ENCODE results near the gene KANSL3. TPM values are rescaled to one million over a fixed set of nuclear protein-coding genes. Genes with fewer than 3 reads are reported as not detected.
"Not testable (repeated sequence)": the region's sequence is repeated elsewhere in the genome, so short reads cannot be mapped to it uniquely, and the experiment has no call there.

KANSL3 gene
- total RNA-seq, 1 donor from 2014 or later, result 32.5 TPM

DNA sequence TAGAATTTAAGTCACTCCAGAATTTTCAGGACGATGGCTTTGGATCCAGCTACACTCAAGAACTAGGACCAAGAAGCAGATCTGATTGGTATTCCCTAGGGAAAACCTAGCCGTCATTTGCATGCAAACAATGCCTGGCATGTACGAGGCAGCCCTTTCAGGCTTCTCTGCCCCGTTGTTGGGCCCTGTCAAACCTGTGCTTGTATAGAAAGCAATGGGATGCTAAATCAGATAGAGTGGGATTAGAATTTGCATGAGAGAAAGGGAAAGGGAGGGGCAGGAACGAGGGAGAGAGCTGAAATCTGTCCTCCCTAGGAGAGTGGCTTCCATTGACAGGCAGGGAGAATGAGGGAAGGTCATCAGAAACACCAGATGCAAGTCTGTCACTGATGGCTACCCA is 73.0 kb downstream of the KANSL3 start:
- no peaks in the 10 kb centered on the region for H3K27me3 Mint-ChIP-seq (ENCODE audit: unreplicated experiment)
- no peaks in the 10 kb centered on the region for H3K36me3 Mint-ChIP-seq (ENCODE audit: unreplicated experiment)
- no peak overlapping the region for H3K4me3 Mint-ChIP-seq (ENCODE audit: unreplicated experiment)
- peaks cover 5% of the 10 kb centered on the region for H3K4me1 Mint-ChIP-seq (ENCODE audit: low read depth, unreplicated experiment)
- H3K9me3 Mint-ChIP-seq (ENCODE audit: unreplicated experiment), result peaks cover 3% of the 10 kb centered on the region
- H3K27ac Mint-ChIP-seq (ENCODE audit: unreplicated experiment), result peak overlapping the region; percentile 10
- no peak for TF ChIP-seq CTCF (IDR thresholded peaks at IDR 0.05; ENCODE audit: partially characterized antibody, unreplicated experiment)
- DNase-seq, result no peak

DNA sequence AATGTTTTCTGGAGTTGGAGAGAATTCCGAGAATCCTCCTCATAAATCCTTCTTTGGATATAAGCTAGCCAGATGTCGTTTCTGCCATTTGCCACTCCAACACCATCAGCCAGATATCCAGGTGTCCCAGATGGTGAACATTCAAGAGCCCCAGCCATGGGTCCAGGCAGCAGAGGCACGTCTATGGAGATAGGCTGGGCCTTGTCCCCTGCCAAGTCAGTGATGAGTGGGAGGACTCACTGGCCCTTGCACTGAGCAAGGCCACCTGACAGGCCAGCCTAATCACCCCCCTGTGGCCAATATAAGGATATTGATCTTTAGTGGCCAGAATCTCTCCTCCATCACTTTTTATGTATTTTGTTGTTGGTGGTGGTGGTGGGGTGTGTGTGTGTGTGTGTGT is 73.5 kb downstream of the KANSL3 start:
- H3K27ac Mint-ChIP-seq (ENCODE audit: unreplicated experiment), result no peak overlapping the region
- H3K36me3 Mint-ChIP-seq (ENCODE audit: unreplicated experiment), result no peaks in the 10 kb centered on the region
- no peak overlapping the region for H3K4me3 Mint-ChIP-seq (ENCODE audit: unreplicated experiment)
- TF ChIP-seq CTCF (IDR thresholded peaks at IDR 0.05; ENCODE audit: partially characterized antibody, unreplicated experiment), result no peak
- H3K9me3 Mint-ChIP-seq (ENCODE audit: unreplicated experiment), result peaks cover 3% of the 10 kb centered on the region
- no peak for DNase-seq
- peaks cover 5% of the 10 kb centered on the region for H3K4me1 Mint-ChIP-seq (ENCODE audit: low read depth, unreplicated experiment)
- no peaks in the 10 kb centered on the region for H3K27me3 Mint-ChIP-seq (ENCODE audit: unreplicated experiment)

GRCh38 chr2:96564026-96564425 is 74.1 kb downstream of the KANSL3 start:
- TF ChIP-seq CTCF (IDR thresholded peaks at IDR 0.05; ENCODE audit: partially characterized antibody, unreplicated experiment), result no peak
- Mint-ChIP-seq H3K9me3 (ENCODE audit: unreplicated experiment) (peaks cover 3% of the 10 kb centered on the region), H3K4me3 (ENCODE audit: unreplicated experiment) (no peak overlapping the region)

DNA sequence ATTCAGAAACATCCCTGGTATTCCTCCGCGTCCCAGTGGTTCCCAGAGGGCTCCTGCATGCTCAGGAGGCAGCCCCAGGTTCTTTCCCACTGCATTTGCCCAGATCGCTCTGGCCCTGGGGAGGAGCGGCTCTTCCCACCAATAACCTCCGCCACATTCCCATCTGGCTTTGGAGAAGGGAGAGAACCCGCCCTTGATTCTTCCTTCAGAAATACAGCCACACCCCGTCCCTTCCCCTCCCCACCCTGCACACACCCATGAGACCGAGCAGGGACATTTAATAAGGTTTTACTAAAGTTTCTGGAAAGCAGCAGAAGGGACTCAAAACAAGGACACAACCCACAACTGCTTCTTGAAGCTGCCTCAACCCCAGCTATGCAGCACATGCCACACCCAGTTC is 79.6 kb downstream of the KANSL3 start:
- no peak overlapping the region for H3K4me3 Mint-ChIP-seq (ENCODE audit: unreplicated experiment)
- no peak for TF ChIP-seq CTCF (IDR thresholded peaks at IDR 0.05; ENCODE audit: partially characterized antibody, unreplicated experiment)
- no peaks in the 10 kb centered on the region for H3K36me3 Mint-ChIP-seq (ENCODE audit: unreplicated experiment)
- H3K9me3 Mint-ChIP-seq (ENCODE audit: unreplicated experiment), result peaks cover 2% of the 10 kb centered on the region
- no peak overlapping the region for H3K27ac Mint-ChIP-seq (ENCODE audit: unreplicated experiment)
- no peaks in the 10 kb centered on the region for H3K4me1 Mint-ChIP-seq (ENCODE audit: low read depth, unreplicated experiment)
- H3K27me3 Mint-ChIP-seq (ENCODE audit: unreplicated experiment), result peaks cover 2% of the 10 kb centered on the region
- DNase-seq, result no peak

More at GRCh38 chr2:96564026-96564425, 74.1 kb downstream of the KANSL3 start:
- Mint-ChIP-seq H3K4me1 (ENCODE audit: low read depth, unreplicated experiment) (peaks cover 5% of the 10 kb centered on the region), H3K27me3 (ENCODE audit: unreplicated experiment) (no peaks in the 10 kb centered on the region), H3K27ac (ENCODE audit: unreplicated experiment) (no peak overlapping the region), H3K36me3 (ENCODE audit: unreplicated experiment) (no peaks in the 10 kb centered on the region)
- no peak for DNase-seq

GRCh38 chr2:96558061-96558460 is 80.1 kb downstream of the KANSL3 start:
- no peak for TF ChIP-seq CTCF (IDR thresholded peaks at IDR 0.05; ENCODE audit: partially characterized antibody, unreplicated experiment)
- H3K4me1 Mint-ChIP-seq (ENCODE audit: low read depth, unreplicated experiment), result no peaks in the 10 kb centered on the region
- H3K9me3 Mint-ChIP-seq (ENCODE audit: unreplicated experiment), result peaks cover 2% of the 10 kb centered on the region
- DNase-seq, result no peak
- H3K27me3 Mint-ChIP-seq (ENCODE audit: unreplicated experiment), result peaks cover 2% of the 10 kb centered on the region
- no peak overlapping the region for H3K27ac Mint-ChIP-seq (ENCODE audit: unreplicated experiment)
- H3K4me3 Mint-ChIP-seq (ENCODE audit: unreplicated experiment), result no peak overlapping the region
- no peaks in the 10 kb centered on the region for H3K36me3 Mint-ChIP-seq (ENCODE audit: unreplicated experiment)

GRCh38 chr2:96557421-96557820 is 80.7 kb downstream of the KANSL3 start:
- not testable (repeated sequence) for H3K27me3 Mint-ChIP-seq (ENCODE audit: unreplicated experiment); H3K27ac Mint-ChIP-seq (ENCODE audit: unreplicated experiment); H3K4me3 Mint-ChIP-seq (ENCODE audit: unreplicated experiment)

More at GRCh38 chr2:96557421-96557820, 80.7 kb downstream of the KANSL3 start:
- not testable (repeated sequence) for H3K36me3 Mint-ChIP-seq (ENCODE audit: unreplicated experiment); H3K9me3 Mint-ChIP-seq (ENCODE audit: unreplicated experiment); H3K4me1 Mint-ChIP-seq (ENCODE audit: low read depth, unreplicated experiment); DNase-seq
